Heart left ventricle (tissue), 16 donors: ENCODE measurements around the gene ING1. TPM values are rescaled to one million over a fixed set of nuclear protein-coding genes. Genes with fewer than 3 reads are reported as not detected.
"Not testable (repeated sequence)": the region's sequence is repeated elsewhere in the genome, so short reads cannot be mapped to it uniquely, and the experiment has no call there.

Experiments
- ATAC-seq, 4 donors: fragments of 200-7000 bp; cut with Tn5 transposase; one replicate each; pipeline ENCODE4 v1.9.1; 2020 to 2022; ENCODE audit warnings: moderate library complexity in 4 of 4, mild to moderate bottlenecking in 3 of 4, moderate number of reproducible peaks in 1 of 4
- DNase-seq, 5 donors: peaks; one replicate each; pipeline ENCODE4 v3.0.0-alpha.2; 2020
- H3K27ac ChIP-seq, 12 donors: fragments of 200-600 bp; sonication (generic) in 4 of 12; one replicate each; pipeline versions ENCODE4 v1.5.0 to v1.8.0; 2016 to 2022; ENCODE audit warnings: mild to moderate bottlenecking in 2 of 12
- H3K27me3 ChIP-seq, 9 donors: fragments of 200-600 bp; sonication (generic) in 2 of 9; one replicate each; pipeline versions ENCODE4 v1.5.1 to v1.8.0; 2016 to 2022; ENCODE audit warnings: mild to moderate bottlenecking in 3 of 9
- H3K36me3 ChIP-seq, 9 donors: fragments of 200-600 bp; sonication (generic) in 2 of 9; one replicate each; pipeline versions ENCODE4 v1.5.0 to v1.8.0; 2018 to 2022; ENCODE audit warnings: mild to moderate bottlenecking in 2 of 9
- H3K4me1 ChIP-seq, 12 donors: fragments of 200-600 bp; sonication (generic) in 4 of 12; one replicate each; pipeline versions ENCODE4 v1.5.0 to v1.8.0; 2016 to 2022; ENCODE audit warnings: mild to moderate bottlenecking in 3 of 12
- H3K4me3 ChIP-seq, 12 donors: fragments of 200-600 bp; sonication (generic) in 4 of 12; one replicate each; pipeline versions ENCODE4 v1.5.0 to v1.8.0; 2017 to 2022; ENCODE audit warnings: mild to moderate bottlenecking in 9 of 12, moderate library complexity in 4 of 12
- H3K9me3 ChIP-seq, 12 donors: fragments of 200-600 bp; sonication (generic) in 4 of 12; one replicate each; pipeline versions ENCODE4 v1.5.0 to v1.8.0; 2016 to 2022; ENCODE audit warnings: mild to moderate bottlenecking in 1 of 12
- POLR2A ChIP-seq, 2 donors: fragments of 450-650 bp; IDR thresholded peaks; one replicate each; pipeline ENCODE4 v1.6.1; 2017; ENCODE audit warnings: antibody characterized with exemption in 2 of 2, mild to moderate bottlenecking in 2 of 2, moderate library complexity in 2 of 2
- WGBS, 4 donors: extraction: QIAGEN DNeasy Blood & Tissue Kit in 2 of 4; methylation state at CpG; one replicate each; pipeline versions ENCODE4 v1.1.5 to v1.1.7; 2013 to 2018; 5-methylcytosine and 5-hydroxymethylcytosine counted together
- intact Hi-C, 10 donors: fragments of 100-400 bp; cut with DNase I; formaldehyde crosslinking; loops; one replicate each; pipeline versions ENCODE4 v1.11.1 to v1.14.2; 2022
- polyA plus RNA-seq, 2 donors: library from polyadenylated mRNA; stranded (reverse); fragments of 200-250 nt; gene quantifications; one replicate each; pipeline ENCODE4 v1.2.3, GENCODE V29; 2013
- total RNA-seq, 9 donors: library from RNA; depleted of rRNA in 2 of 9; stranded (reverse); fragments of >200 nt in 2 of 9; fragmentation: NEBNext Ultra II Directional in 3 of 9; extraction: Animal tissue kit (Norgen Biotek cat#: 25700) in 3 of 9; gene quantifications; one replicate each; pipeline versions ENCODE4 v1.1.0 to v1.2.4, GENCODE V29; 2016 to 2023
- TF ChIP-seq, protein P1 (sequence below), 12 donors: fragments of 200-600 bp; sonication (generic) in 4 of 12; IDR thresholded peaks; one replicate each; pipeline versions ENCODE4 v1.5.0 to v1.8.0; 2018 to 2022; ENCODE audit warnings: antibody characterized with exemption in 12 of 12, mild to moderate bottlenecking in 5 of 12
- donor health status: ischemic (EF 13 %, LVEDD 7.1; RV severe dilation, severe dysfunction).
- donor health status: healthy with polysubstance abuse.
- donor health status: DM: no; HTN: yes; CAD: no.
- donor health status: DM: no; HTN: no; CAD: no.
- donor health status: ischemic (EF 25% LVEDD 6.9; RV normal size, moderate dysfunction).
- donor health status: ischemic (EF 25% LVEDD 5.7; RV mildly dilated, moderate dysfunction).
- donor health status: healthy.
- donor health status: DM: yes; HTN: yes; CAD: no.
- donor health status: ischemic (EF 35%, LVEDD 5.7; RV mildly dilated, moderate dysfunction).
- donor health status: nonischemic (EF 11% LVEDD 7.7; RV severe dilation, severe dysfunction).
- donor health status: DM: yes; HTN: yes; CAD: no.
- donor health status: PGD.
- donor health status: ischemic (EF 29% LVEDD 5.4; RV normal size, mild dysfunction).
- donor health status: nonischemic (EF 23%, LVEDD 6.1; RV moderate dilation, normal function).

The ING1 gene
- total and polyA plus RNA-seq, 11 donors = 4.8 to 18.0 (median 6.6) TPM

DNA sequence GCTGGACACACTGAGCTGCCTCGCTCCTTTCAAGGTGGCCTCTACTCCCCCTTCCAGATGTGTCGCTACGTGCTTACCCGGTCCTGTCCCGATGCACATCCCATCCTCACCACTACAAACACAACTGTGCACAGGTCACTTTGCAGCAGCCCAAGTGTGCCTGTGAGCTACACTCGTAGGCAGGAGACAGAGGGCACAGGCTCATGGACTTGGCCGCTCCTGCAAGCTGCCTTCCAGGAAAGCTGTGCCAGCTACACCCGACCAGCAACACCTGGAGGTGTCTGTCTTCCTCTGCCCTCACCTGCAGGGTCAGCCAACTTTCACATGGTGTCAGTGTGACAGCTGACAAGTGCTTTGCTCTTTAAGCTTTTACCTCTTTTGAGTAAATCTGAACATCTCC lies 23.0 kb upstream of the ING1 start:
- ATAC-seq = no peak
- no peak for DNase-seq
- no peak for TF ChIP-seq POLR2A (IDR thresholded peaks at IDR 0.05)
- TF ChIP-seq, protein P1, sequence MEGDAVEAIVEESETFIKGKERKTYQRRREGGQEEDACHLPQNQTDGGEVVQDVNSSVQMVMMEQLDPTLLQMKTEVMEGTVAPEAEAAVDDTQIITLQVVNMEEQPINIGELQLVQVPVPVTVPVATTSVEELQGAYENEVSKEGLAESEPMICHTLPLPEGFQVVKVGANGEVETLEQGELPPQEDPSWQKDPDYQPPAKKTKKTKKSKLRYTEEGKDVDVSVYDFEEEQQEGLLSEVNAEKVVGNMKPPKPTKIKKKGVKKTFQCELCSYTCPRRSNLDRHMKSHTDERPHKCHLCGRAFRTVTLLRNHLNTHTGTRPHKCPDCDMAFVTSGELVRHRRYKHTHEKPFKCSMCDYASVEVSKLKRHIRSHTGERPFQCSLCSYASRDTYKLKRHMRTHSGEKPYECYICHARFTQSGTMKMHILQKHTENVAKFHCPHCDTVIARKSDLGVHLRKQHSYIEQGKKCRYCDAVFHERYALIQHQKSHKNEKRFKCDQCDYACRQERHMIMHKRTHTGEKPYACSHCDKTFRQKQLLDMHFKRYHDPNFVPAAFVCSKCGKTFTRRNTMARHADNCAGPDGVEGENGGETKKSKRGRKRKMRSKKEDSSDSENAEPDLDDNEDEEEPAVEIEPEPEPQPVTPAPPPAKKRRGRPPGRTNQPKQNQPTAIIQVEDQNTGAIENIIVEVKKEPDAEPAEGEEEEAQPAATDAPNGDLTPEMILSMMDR (IDR thresholded peaks at IDR 0.05) = no peak
- Histone ChIP-seq H3K36me3 (peaks cover 0 to 88% (median 71%) of the 10 kb centered on the region in 9 donors), H3K4me1 (no peaks in the 10 kb centered on the region), H3K27me3 (no peaks in the 10 kb centered on the region), H3K9me3 (no peaks in the 10 kb centered on the region), H3K4me3 (no peak overlapping the region), H3K27ac (no peak overlapping the region)
- intact Hi-C loops = no loop called here
- 88 to 94% (median 92%) methylated on average over 6 to 8 of the region's 8 CpGs for WGBS, 4 donors

DNA sequence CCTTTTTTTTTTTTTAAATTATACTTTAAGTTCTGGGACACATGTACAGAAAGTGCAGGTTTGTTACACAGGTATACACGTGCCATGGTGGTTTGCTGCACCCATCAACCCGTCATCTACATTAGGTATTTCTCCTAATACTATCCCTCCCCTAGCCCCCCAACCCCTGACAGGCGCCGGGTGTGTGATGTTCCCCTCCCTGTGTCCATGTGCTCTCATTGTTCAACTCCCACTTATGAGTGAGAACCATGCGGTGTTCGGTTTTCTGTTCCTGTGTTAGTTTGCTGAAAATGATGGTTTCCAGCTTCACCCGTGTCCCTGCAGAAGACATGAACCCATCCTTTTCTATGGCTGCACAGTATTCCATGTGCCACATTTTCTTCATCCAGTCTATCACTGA lies 17.7 kb upstream of the ING1 start:
- H3K9me3 ChIP-seq, ATAC-seq, DNase-seq, intact Hi-C loops, H3K27ac ChIP-seq, H3K27me3 ChIP-seq, H3K4me3 ChIP-seq: not testable (repeated sequence)
- peaks cover 0 to 25% (median 0%) of the 10 kb centered on the region in 12 donors for H3K4me1 ChIP-seq
- WGBS, 4 donors = 86 to 91% (median 88%) methylated on average over 7 of the region's 7 CpGs
- H3K36me3 ChIP-seq = peaks cover 0 to 88% (median 73%) of the 10 kb centered on the region in 9 donors

DNA sequence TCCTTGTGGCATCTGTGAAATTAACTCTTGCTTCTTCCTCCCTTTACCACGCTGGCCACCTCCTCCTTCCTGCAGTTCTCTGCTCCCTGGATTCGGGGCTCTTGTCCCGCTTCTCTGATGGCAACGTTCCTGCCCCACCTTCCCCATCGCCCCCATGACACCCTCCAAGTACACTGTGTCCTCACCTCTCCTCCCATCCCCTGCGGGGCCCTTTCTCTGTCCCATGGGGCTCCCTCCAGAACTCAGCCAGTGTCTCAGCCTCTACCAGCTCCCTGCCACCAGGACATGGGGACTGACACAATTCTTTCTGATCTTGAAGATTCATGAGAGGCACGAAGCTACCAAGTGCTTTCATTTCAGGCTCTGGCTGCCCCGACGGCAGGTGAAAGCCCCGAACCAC lies 16.7 kb upstream of the ING1 start:
- no peak for DNase-seq
- no peak for TF ChIP-seq POLR2A (IDR thresholded peaks at IDR 0.05)
- TF ChIP-seq, protein P1 (IDR thresholded peaks at IDR 0.05) = no peak
- ATAC-seq = no peak
- intact Hi-C loops = no loop called here
- 90 to 93% (median 92%) methylated on average over 10 of the region's 10 CpGs for WGBS, 4 donors
- Histone ChIP-seq H3K9me3 (no peaks in the 10 kb centered on the region), H3K36me3 (peaks cover 0 to 89% (median 73%) of the 10 kb centered on the region in 9 donors), H3K4me3 (no peak overlapping the region), H3K4me1 (peaks cover 0 to 25% (median 0%) of the 10 kb centered on the region in 12 donors), H3K27me3 (no peaks in the 10 kb centered on the region), H3K27ac (no peak overlapping the region)

- TF ChIP-seq, protein P1 (IDR thresholded peaks at IDR 0.05) = no peak
- TF ChIP-seq POLR2A (IDR thresholded peaks at IDR 0.05) = no peak
- Histone ChIP-seq H3K4me1 (peaks cover 0 to 25% (median 0%) of the 10 kb centered on the region in 12 donors), H3K27me3 (no peaks in the 10 kb centered on the region), H3K4me3 (no peak overlapping the region), H3K36me3 (peaks cover 0 to 99% (median 77%) of the 10 kb centered on the region in 9 donors), H3K27ac (peak overlapping the region in 1 of 12 donors; percentile 40), H3K9me3 (no peaks in the 10 kb centered on the region)
- WGBS, 4 donors = 77 to 88% (median 87%) methylated on average over 4 of the region's 4 CpGs
- no peak for DNase-seq
- intact Hi-C loops = no loop called here
- ATAC-seq = no peak
These were observed 15.7 kb upstream of the ING1 start for GRCh38 chr13:110697842-110698241.

GRCh38 chr13:110698689-110699088 lies 14.8 kb upstream of the ING1 start:
- no peaks in the 10 kb centered on the region for H3K9me3 ChIP-seq
- DNase-seq (no peak), ATAC-seq (no peak)
- no peak overlapping the region for H3K27ac ChIP-seq
- H3K4me3 ChIP-seq = no peak overlapping the region
- intact Hi-C loops = no loop called here
- peaks cover 0 to 33% (median 0%) of the 10 kb centered on the region in 12 donors for H3K4me1 ChIP-seq
- TF ChIP-seq POLR2A (IDR thresholded peaks at IDR 0.05) = no peak
- TF ChIP-seq, protein P1 (IDR thresholded peaks at IDR 0.05) = no peak
- 90 to 97% (median 92%) methylated on average over 4 of the region's 4 CpGs for WGBS, 4 donors
- peaks cover 0 to 100% (median 79%) of the 10 kb centered on the region in 9 donors for H3K36me3 ChIP-seq
- no peaks in the 10 kb centered on the region for H3K27me3 ChIP-seq
